Adrenal gland (tissue), 5 donors: ENCODE data around the gene IRF9.

Experiments used
- POLR2A ChIP-seq, 2 donors: fragments of 450-650 bp; IDR thresholded peaks; one replicate each; pipeline ENCODE4 v1.6.1; 2017; ENCODE audit warnings: antibody characterized with exemption in 2 of 2, mild to moderate bottlenecking in 2 of 2, moderate library complexity in 1 of 2
- TF ChIP-seq, protein P1 (sequence below), 6 experiments: fragments of 450-650 bp in 4 of 6; fragments of 200-600 bp in 2 of 6; sonication (generic) in 1 of 6; IDR thresholded peaks; 1 replicate in 5 of 6; 2 replicates in 1 of 6; pipeline versions ENCODE4 v1.5.1 to v1.8.0; 2016 to 2021; ENCODE audit warnings: antibody characterized with exemption in 6 of 6, mild to moderate bottlenecking in 2 of 6, moderate library complexity in 1 of 6
- donor health status: DM: no; HTN: no; CAD: no.

DNA sequence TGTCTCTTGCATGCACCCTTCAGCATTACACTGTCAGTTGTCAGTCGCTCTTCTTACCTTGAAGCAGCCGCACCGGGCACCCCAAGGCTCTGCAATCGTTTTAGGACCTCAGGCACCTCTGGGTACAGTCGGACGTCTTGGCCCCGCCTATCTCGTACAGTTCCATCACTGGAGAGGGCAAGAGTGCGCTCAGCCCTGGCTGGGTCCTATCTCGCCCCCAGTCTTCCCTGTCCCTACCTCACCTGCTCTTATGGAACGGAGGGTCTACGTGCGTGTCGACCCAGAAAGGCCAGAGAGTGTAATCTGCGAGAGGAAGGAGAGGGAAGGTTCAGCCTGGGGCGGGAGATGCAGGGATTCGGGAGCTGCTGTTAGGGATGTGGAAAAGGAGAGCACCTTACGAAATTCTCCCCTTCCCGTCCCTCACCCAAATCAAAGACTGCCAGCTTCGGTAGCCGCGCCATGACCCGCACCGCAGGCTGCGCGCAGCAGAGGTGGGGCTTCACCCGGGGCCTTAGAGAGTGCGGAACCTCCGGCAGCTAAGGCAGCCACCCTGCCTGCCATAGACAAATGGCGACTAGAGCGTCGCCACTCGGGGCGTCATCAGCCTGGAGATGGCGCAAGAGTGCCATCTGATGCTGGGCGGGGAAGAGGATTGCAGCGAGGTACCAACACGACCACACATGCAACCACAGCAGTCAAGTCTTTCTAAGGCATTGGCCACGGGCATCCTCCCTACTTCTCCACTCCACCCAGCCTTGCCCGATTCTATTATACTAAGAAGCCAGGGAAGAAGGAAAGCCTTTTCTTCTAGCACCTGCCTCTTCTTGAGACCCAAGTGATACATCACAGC lies 54.7 kb downstream of the IRF9 start, which contains the start of gene MDP1:
- TF ChIP-seq, protein P1, sequence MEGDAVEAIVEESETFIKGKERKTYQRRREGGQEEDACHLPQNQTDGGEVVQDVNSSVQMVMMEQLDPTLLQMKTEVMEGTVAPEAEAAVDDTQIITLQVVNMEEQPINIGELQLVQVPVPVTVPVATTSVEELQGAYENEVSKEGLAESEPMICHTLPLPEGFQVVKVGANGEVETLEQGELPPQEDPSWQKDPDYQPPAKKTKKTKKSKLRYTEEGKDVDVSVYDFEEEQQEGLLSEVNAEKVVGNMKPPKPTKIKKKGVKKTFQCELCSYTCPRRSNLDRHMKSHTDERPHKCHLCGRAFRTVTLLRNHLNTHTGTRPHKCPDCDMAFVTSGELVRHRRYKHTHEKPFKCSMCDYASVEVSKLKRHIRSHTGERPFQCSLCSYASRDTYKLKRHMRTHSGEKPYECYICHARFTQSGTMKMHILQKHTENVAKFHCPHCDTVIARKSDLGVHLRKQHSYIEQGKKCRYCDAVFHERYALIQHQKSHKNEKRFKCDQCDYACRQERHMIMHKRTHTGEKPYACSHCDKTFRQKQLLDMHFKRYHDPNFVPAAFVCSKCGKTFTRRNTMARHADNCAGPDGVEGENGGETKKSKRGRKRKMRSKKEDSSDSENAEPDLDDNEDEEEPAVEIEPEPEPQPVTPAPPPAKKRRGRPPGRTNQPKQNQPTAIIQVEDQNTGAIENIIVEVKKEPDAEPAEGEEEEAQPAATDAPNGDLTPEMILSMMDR (IDR thresholded peaks at IDR 0.05) = peak; percentile 12 to 54 (median 46)
- TF ChIP-seq POLR2A (IDR thresholded peaks at IDR 0.05) = peak; percentile 83 to 94
